ENCODE results near the gene IL22RA1. TPM values are rescaled to one million over a fixed set of nuclear protein-coding genes. Genes with fewer than 3 reads are reported as not detected.

Gene IL22RA1
- total RNA-seq, 1 experiment from 2014 or later: 5.0 TPM

GRCh38 chr1:24109166-24109483 lies 33.8 kb downstream of the IL22RA1 start:
- no peak overlapping the region for H2AFZ ChIP-seq
- no peaks in the 10 kb centered on the region for H3K27me3 ChIP-seq (ENCODE audit: insufficient read depth, low read depth)
- H3K79me2 ChIP-seq (ENCODE audit: low read depth): no peaks in the 10 kb centered on the region
- DNase-seq: no peak
- ChIA-PET CTCF (no interaction called here), POLR2A (ENCODE audit: unreplicated experiment) (no interaction called here)
- no TSS peak for BruUV-seq (replicated peaks)
- intact Hi-C loops (cut with micrococcal nuclease; ENCODE audit: unreplicated experiment): loop anchor here (5.0 kb wide), 2 partner anchors 37 to 152 kb away; partner anchors contain the start of gene PNRC2
- H4K20me1 ChIP-seq (ENCODE audit: insufficient read depth): no peaks in the 10 kb centered on the region
- no peaks in the 10 kb centered on the region for H3K36me3 ChIP-seq (ENCODE audit: low read depth)
- no peak overlapping the region for H3K4me3 ChIP-seq
- H3K4me1 ChIP-seq (replicated peaks; ENCODE audit: insufficient read depth): peaks cover 4% of the 10 kb centered on the region; the same call in 1 of the 2 replicates
- no peak overlapping the region for H3K4me2 ChIP-seq
- TF ChIP-seq CTCF (conservative IDR thresholded peaks at IDR 0.05) (no peak), EZH2 (IDR thresholded peaks at IDR 0.05; ENCODE audit: low read depth) (no peak)
- H3K9me3 ChIP-seq (ENCODE audit: insufficient read depth, low read depth): no peaks in the 10 kb centered on the region
- no peak overlapping the region for H3K27ac ChIP-seq
- no peaks in the 10 kb centered on the region for H3K9me2 ChIP-seq (ENCODE audit: insufficient read depth)
- no peaks in the 10 kb centered on the region for H3F3A ChIP-seq (ENCODE audit: insufficient read depth, low read depth)

- Histone ChIP-seq H3F3A (ENCODE audit: insufficient read depth, low read depth) (no peaks in the 10 kb centered on the region), H3K4me2 (peak overlapping the region; percentile 36), H3K4me1 (replicated peaks; ENCODE audit: insufficient read depth) (peaks cover 4% of the 10 kb centered on the region; the same call in 1 of the 2 replicates), H3K9me2 (ENCODE audit: insufficient read depth) (no peaks in the 10 kb centered on the region), H3K4me3 (no peak overlapping the region), H2AFZ (no peak overlapping the region), H3K27ac (no peak overlapping the region), H3K36me3 (ENCODE audit: low read depth) (no peaks in the 10 kb centered on the region), H3K27me3 (ENCODE audit: insufficient read depth, low read depth) (no peaks in the 10 kb centered on the region), H3K79me2 (ENCODE audit: low read depth) (no peaks in the 10 kb centered on the region), H4K20me1 (ENCODE audit: insufficient read depth) (no peaks in the 10 kb centered on the region), H3K9me3 (ENCODE audit: insufficient read depth, low read depth) (no peaks in the 10 kb centered on the region)
- CTCF ChIA-PET: no interaction called here
- no peak for TF ChIP-seq CTCF (conservative IDR thresholded peaks at IDR 0.05)
- TF ChIP-seq EZH2 (IDR thresholded peaks at IDR 0.05; ENCODE audit: low read depth): no peak
- intact Hi-C loops (cut with micrococcal nuclease; ENCODE audit: unreplicated experiment): loop anchor here (5.0 kb wide), 2 partner anchors 36 to 151 kb away; partner anchors contain the start of gene PNRC2
- BruUV-seq (replicated peaks): TSS peak; percentile 41
- DNase-seq: peak; percentile 60 to 65
- POLR2A ChIA-PET (ENCODE audit: unreplicated experiment): interaction anchor here (0.9 kb wide), 1 partner anchor 344 kb away, joined by 4 read pairs; no protein-coding TSS in a partner anchor
These were observed 34.4 kb downstream of the IL22RA1 start for GRCh38 chr1:24108334-24109165.

GRCh38 chr1:24107462-24108138 lies 35.3 kb downstream of the IL22RA1 start:
- no peak overlapping the region for H3K27ac ChIP-seq
- H3K9me2 ChIP-seq (ENCODE audit: insufficient read depth): no peaks in the 10 kb centered on the region
- intact Hi-C loops (cut with micrococcal nuclease; ENCODE audit: unreplicated experiment): loop anchor here (5.0 kb wide), 2 partner anchors 35 to 150 kb away; partner anchors contain the start of gene PNRC2

More at GRCh38 chr1:24107462-24108138, 35.3 kb downstream of the IL22RA1 start:
- no peaks in the 10 kb centered on the region for H3K36me3 ChIP-seq (ENCODE audit: low read depth)
- no peak overlapping the region for H2AFZ ChIP-seq
- ChIA-PET POLR2A (ENCODE audit: unreplicated experiment) (interaction anchor here (0.6 to 0.9 kb wide), 2 partner anchors 194 to 344 kb away, joined by 3 to 4 read pairs; partner anchors contain the start of gene CNR2), CTCF (no interaction called here)
- H3K4me2 ChIP-seq: peak overlapping the region; percentile 36
- H3K4me3 ChIP-seq: no peak overlapping the region
- H3K4me1 ChIP-seq (replicated peaks; ENCODE audit: insufficient read depth): peaks cover 4% of the 10 kb centered on the region; the same call in 1 of the 2 replicates
- peak in 1 of 2 experiments; percentile 64 for DNase-seq
- BruUV-seq (replicated peaks): TSS peak; percentile 27
- no peaks in the 10 kb centered on the region for H3F3A ChIP-seq (ENCODE audit: insufficient read depth, low read depth)
- H3K27me3 ChIP-seq (ENCODE audit: insufficient read depth, low read depth): no peaks in the 10 kb centered on the region
- H3K79me2 ChIP-seq (ENCODE audit: low read depth): no peaks in the 10 kb centered on the region
- TF ChIP-seq CTCF (conservative IDR thresholded peaks at IDR 0.05) (no peak), EZH2 (IDR thresholded peaks at IDR 0.05; ENCODE audit: low read depth) (no peak)
- no peaks in the 10 kb centered on the region for H4K20me1 ChIP-seq (ENCODE audit: insufficient read depth)
- no peaks in the 10 kb centered on the region for H3K9me3 ChIP-seq (ENCODE audit: insufficient read depth, low read depth)
